Osteoblast (primary cell): ENCODE results near the gene MXRA7. TPM values are rescaled to one million over a fixed set of nuclear protein-coding genes. Genes with fewer than 3 reads are reported as not detected.

Source experiments
- DNase-seq: peaks from one replicate; pipeline ENCODE4 v3.0.0; 2011; ENCODE audit warnings: low spot score, mixed read lengths; ENCODE audit not compliant: insufficient read length; ENCODE audit errors: missing footprints
- H2AFZ ChIP-seq: 2 replicates; pipeline ENCODE4 v1.6.0; 2011; ENCODE audit warnings: mild to moderate bottlenecking, low read length
- H3K27ac ChIP-seq: 2 replicates; pipeline ENCODE4 v1.5.1; 2011; ENCODE audit warnings: mild to moderate bottlenecking, low read depth, low read length, moderate library complexity
- H3K27me3 ChIP-seq: 2 replicates; pipeline ENCODE4 v1.6.0; 2012; ENCODE audit warnings: mild to moderate bottlenecking, control low read depth, inconsistent platforms, low read length, moderate library complexity; ENCODE audit not compliant: insufficient read depth
- H3K36me3 ChIP-seq: 2 replicates; pipeline ENCODE4 v1.5.1; 2011; ENCODE audit warnings: mild to moderate bottlenecking, low read length, control low read depth, moderate library complexity; ENCODE audit not compliant: insufficient read depth
- H3K4me1 ChIP-seq: 2 replicates; pipeline ENCODE4 v1.5.1; 2011; ENCODE audit warnings: mild to moderate bottlenecking, low read length, control low read depth, moderate library complexity; ENCODE audit not compliant: insufficient read depth
- H3K4me2 ChIP-seq: 2 replicates; pipeline ENCODE4 v1.6.0; 2011; ENCODE audit warnings: mild to moderate bottlenecking, low read length; ENCODE audit not compliant: insufficient read depth
- H3K4me3 ChIP-seq: fragments of 200-600 bp; sonication (generic); 3 replicates; pipeline ENCODE4 v1.5.1; 2012; ENCODE audit warnings: mild to moderate bottlenecking, low read length, inconsistent platforms; ENCODE audit not compliant: insufficient read depth
- H3K79me2 ChIP-seq: 2 replicates; pipeline ENCODE4 v1.6.0; 2012; ENCODE audit warnings: mild to moderate bottlenecking, low read length, control low read depth, inconsistent platforms; ENCODE audit not compliant: insufficient read depth
- H3K9me3 ChIP-seq: 2 replicates; pipeline ENCODE4 v1.5.1; 2011; ENCODE audit warnings: low read depth, low read length, control low read depth
- H4K20me1 ChIP-seq: 2 replicates; pipeline ENCODE4 v1.6.0; 2012; ENCODE audit warnings: mild to moderate bottlenecking, low read length, control low read depth; ENCODE audit not compliant: insufficient read depth
- CTCF ChIP-seq: IDR thresholded peaks from 2 replicates; pipeline ENCODE4 v1.5.1; 2011; ENCODE audit warnings: mild to moderate bottlenecking, low read depth, low read length, moderate library complexity; ENCODE audit errors: extremely low read depth
- total RNA-seq: library from RNA; depleted of rRNA; stranded (reverse); fragments of >200 nt; gene quantifications from 2 replicates; pipeline ENCODE4 v1.2.3, GENCODE V29; 2012

The MXRA7 gene
- total RNA-seq, 1 donor = 352 TPM

GRCh38 chr17:76691379-76692191 lies 19.2 kb downstream of the MXRA7 start:
- H3K4me3 ChIP-seq = no peak overlapping the region
- peaks cover 37% of the 10 kb centered on the region for H3K4me1 ChIP-seq
- H3K9me3 ChIP-seq = no peaks in the 10 kb centered on the region
- TF ChIP-seq CTCF = no peak
- no peak overlapping the region for H3K4me2 ChIP-seq
- H3K79me2 ChIP-seq = peaks cover 98% of the 10 kb centered on the region
- no peaks in the 10 kb centered on the region for H3K27me3 ChIP-seq
- DNase-seq = no peak
- no peak overlapping the region for H2AFZ ChIP-seq
- peaks cover 36% of the 10 kb centered on the region for H3K36me3 ChIP-seq
- no peak overlapping the region for H3K27ac ChIP-seq
- peaks cover 72% of the 10 kb centered on the region for H4K20me1 ChIP-seq

GRCh38 chr17:76690596-76691280 lies 20.0 kb downstream of the MXRA7 start:
- Histone ChIP-seq H3K79me2 (peaks cover 95% of the 10 kb centered on the region), H2AFZ (no peak overlapping the region), H3K4me3 (no peak overlapping the region), H3K9me3 (no peaks in the 10 kb centered on the region), H3K4me1 (peaks cover 36% of the 10 kb centered on the region), H3K27me3 (no peaks in the 10 kb centered on the region), H4K20me1 (peaks cover 68% of the 10 kb centered on the region), H3K36me3 (peaks cover 42% of the 10 kb centered on the region), H3K4me2 (no peak overlapping the region), H3K27ac (no peak overlapping the region)
- DNase-seq = no peak
- no peak for TF ChIP-seq CTCF

GRCh38 chr17:76689859-76690258 lies 20.9 kb downstream of the MXRA7 start:
- no peak overlapping the region for H2AFZ ChIP-seq
- H3K4me1 ChIP-seq = peaks cover 32% of the 10 kb centered on the region
- TF ChIP-seq CTCF = no peak
- peak overlapping the region; percentile 92 for H3K27ac ChIP-seq
- no peaks in the 10 kb centered on the region for H3K27me3 ChIP-seq
- peaks cover 68% of the 10 kb centered on the region for H4K20me1 ChIP-seq
- no peak overlapping the region for H3K4me2 ChIP-seq
- H3K9me3 ChIP-seq = no peaks in the 10 kb centered on the region
- peaks cover 44% of the 10 kb centered on the region for H3K36me3 ChIP-seq
- peaks cover 92% of the 10 kb centered on the region for H3K79me2 ChIP-seq
- no peak for DNase-seq
- H3K4me3 ChIP-seq = no peak overlapping the region

- peaks cover 66% of the 10 kb centered on the region for H4K20me1 ChIP-seq
- H3K4me1 ChIP-seq = peaks cover 20% of the 10 kb centered on the region
- peak overlapping the region; percentile 60 for H3K4me2 ChIP-seq
- peak; percentile 89 for DNase-seq
- H2AFZ ChIP-seq = no peak overlapping the region
- no peak for TF ChIP-seq CTCF
- H3K79me2 ChIP-seq = peaks cover 76% of the 10 kb centered on the region
- H3K36me3 ChIP-seq = peaks cover 57% of the 10 kb centered on the region
- H3K27ac ChIP-seq = peak overlapping the region; percentile 92
- H3K27me3 ChIP-seq = no peaks in the 10 kb centered on the region
- no peaks in the 10 kb centered on the region for H3K9me3 ChIP-seq
- H3K4me3 ChIP-seq = peak overlapping the region; percentile 20
These were observed 22.6 kb downstream of the MXRA7 start for GRCh38 chr17:76688165-76688622.
